SK-N-SH (cell line): ENCODE measurements around the gene COPS7A.
"Not testable (repeated sequence)": the region's sequence is repeated elsewhere in the genome, so short reads cannot be mapped to it uniquely, and the experiment has no call there.

Experiments used
- EZH2phosphoT487 ChIP-seq: fragments of 200-600 bp; sonication (generic); IDR thresholded peaks from 2 replicates; pipeline ENCODE4 v1.6.1; 2017; ENCODE audit warnings: low read depth, mixed run types, mild to moderate bottlenecking, antibody characterized with exemption, moderate library complexity, borderline replicate concordance
- GABPA ChIP-seq: IDR thresholded peaks from 2 replicates; pipeline ENCODE4 v1.4.0; 2012; ENCODE audit warnings: low read depth, mild to moderate bottlenecking
- NFIC ChIP-seq: IDR thresholded peaks from 2 replicates; pipeline ENCODE4 v1.4.0; 2012; ENCODE audit warnings: borderline replicate concordance
- SMC3 ChIP-seq: IDR thresholded peaks from 2 replicates; pipeline ENCODE4 v1.6.1; 2012; ENCODE audit warnings: low read depth, low read length, improper control_type of control experiment
- USF2 ChIP-seq: fragments of 150-350 bp; IDR thresholded peaks from 2 replicates; pipeline ENCODE4 v1.6.1; 2017; ENCODE audit warnings: antibody characterized with exemption, low read length, low read depth, borderline replicate concordance
- TF ChIP-seq, protein P1 (sequence below): fragments of 200-600 bp; sonication (generic); IDR thresholded peaks from 2 replicates; pipeline ENCODE4 v1.6.1; 2017; ENCODE audit warnings: antibody characterized with exemption, mild to moderate bottlenecking, moderate library complexity

- TF ChIP-seq, protein P1, sequence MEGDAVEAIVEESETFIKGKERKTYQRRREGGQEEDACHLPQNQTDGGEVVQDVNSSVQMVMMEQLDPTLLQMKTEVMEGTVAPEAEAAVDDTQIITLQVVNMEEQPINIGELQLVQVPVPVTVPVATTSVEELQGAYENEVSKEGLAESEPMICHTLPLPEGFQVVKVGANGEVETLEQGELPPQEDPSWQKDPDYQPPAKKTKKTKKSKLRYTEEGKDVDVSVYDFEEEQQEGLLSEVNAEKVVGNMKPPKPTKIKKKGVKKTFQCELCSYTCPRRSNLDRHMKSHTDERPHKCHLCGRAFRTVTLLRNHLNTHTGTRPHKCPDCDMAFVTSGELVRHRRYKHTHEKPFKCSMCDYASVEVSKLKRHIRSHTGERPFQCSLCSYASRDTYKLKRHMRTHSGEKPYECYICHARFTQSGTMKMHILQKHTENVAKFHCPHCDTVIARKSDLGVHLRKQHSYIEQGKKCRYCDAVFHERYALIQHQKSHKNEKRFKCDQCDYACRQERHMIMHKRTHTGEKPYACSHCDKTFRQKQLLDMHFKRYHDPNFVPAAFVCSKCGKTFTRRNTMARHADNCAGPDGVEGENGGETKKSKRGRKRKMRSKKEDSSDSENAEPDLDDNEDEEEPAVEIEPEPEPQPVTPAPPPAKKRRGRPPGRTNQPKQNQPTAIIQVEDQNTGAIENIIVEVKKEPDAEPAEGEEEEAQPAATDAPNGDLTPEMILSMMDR: not testable (repeated sequence)
- not testable (repeated sequence) for TF ChIP-seq EZH2phosphoT487, GABPA, USF2, SMC3, NFIC
Observed at GRCh38 chr12:6708351-6708750, 15.5 kb upstream of the COPS7A start.
